Stromal cell of bone marrow (primary cell): Measurements from ENCODE around the gene HERC2.
"Not testable (repeated sequence)": the region's sequence is repeated elsewhere in the genome, so short reads cannot be mapped to it uniquely, and the experiment has no call there.

Experiments
- DNase-seq: peaks from one replicate; pipeline ENCODE4 v3.0.0-alpha.2; 2012; ENCODE audit warnings: low read depth

The HERC2 gene

DNA sequence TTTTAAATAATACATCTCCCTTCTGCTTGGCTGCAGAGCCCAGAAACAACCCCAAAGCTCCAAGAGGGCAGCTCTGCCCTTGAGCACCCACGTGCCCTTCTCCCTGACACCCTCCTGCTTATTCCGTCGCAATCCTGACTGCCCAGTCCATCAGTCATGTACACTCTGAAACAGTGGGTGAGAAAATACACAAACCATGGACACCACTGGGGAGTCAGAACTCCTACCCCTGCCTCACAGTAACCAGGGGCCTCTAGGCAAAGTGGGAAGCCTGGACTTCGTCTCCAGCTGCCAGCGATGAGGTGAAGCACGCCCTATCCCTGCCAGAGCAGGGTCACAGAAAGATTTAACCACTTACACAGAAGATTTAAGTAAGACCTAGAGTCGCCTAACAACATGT lies 40.1 kb downstream of the HERC2 start:
- no peak for DNase-seq

DNA sequence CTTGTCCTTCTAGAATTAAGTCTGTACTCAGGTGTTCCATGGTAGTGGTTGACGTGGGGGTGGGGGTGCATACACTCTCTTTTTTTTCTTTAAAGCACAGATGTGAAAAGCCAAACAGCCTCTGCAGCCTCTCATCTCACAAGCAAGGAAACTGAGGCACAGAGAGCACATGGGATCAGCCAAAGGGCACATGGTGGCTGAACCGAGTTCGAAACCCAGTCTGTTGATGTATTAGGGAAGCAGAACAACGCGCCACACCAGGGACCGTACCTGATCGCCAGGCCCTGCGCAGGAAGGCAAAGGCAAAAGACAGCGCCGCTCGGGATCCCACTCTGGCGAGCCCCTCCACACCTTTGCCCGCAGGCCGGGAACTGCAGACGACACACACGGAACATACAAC lies 47.3 kb downstream of the HERC2 start:
- no peak for DNase-seq

DNA sequence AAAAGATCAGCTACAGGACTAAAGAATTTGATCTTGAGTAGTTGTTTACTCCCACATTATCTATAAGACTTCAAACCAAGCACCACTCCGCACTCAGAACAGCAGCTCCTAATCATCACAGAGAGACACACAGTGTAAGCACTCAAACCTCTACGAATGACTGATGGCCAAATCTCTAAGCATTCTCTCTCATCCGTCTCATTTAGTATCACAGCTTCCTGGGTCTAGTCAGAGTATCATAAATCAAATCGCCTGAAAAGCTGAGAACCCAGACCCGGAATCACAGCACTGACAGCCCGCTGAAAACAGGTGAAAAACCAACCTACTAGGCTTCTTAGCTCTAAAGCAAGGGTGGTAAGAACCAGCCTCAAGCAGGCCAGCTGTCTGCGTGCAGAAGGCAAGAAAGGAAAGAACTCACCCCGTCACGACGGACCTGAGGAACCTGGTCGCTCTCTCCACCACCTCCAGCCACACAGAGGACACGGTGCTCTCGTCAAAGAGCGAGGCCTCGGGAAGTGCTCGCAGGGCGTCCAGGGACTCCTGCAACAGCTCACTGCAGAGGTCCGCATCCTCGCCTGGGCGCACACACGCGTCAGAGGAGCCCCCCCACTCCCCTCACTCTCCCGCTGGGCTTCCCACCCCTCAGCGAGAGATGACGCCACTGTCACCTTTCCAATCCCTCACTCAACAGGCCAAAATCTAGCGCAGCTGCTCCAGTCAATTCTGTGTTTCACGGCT lies 47.9 kb downstream of the HERC2 start:
- no peak for DNase-seq

DNA sequence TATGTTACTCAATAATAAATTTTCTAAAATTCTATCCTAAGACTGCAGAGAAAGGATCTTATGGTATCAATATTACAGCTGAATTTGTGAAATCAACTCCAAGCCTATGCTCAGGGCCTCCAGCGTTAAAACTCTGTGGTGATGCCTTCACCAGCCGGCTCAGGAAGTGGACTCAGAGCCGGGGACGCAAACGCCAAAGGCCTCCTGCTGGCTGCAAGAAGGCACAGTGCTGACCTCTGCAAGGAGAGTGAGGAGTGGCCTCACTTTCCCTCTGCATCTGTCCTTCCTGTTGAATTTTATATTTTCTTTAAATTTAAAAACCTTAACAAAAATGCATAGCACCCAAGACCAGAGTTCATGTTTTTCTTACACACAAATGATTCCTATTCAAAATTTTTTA lies 48.5 kb downstream of the HERC2 start:
- no peak for DNase-seq

DNA sequence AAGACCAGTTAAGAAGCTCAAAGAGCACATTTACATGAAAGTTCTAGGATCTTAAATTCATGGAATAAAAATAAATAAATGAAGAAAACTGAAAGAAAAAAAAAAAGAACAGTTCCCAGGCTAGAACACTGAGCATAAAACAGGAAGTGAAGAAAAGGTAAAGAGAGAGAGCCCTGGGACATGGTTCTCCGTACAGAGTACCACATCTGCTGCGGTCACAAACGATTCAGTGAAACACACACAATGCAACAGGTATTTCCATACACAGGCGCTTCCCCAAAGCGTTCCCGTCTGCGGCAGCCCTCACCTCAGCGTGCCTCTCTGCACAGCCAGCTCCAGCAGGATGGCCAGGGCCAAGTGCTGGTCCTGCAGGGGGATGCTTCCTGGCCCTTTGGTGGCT lies 49.4 kb downstream of the HERC2 start:
- DNase-seq: no peak

DNA sequence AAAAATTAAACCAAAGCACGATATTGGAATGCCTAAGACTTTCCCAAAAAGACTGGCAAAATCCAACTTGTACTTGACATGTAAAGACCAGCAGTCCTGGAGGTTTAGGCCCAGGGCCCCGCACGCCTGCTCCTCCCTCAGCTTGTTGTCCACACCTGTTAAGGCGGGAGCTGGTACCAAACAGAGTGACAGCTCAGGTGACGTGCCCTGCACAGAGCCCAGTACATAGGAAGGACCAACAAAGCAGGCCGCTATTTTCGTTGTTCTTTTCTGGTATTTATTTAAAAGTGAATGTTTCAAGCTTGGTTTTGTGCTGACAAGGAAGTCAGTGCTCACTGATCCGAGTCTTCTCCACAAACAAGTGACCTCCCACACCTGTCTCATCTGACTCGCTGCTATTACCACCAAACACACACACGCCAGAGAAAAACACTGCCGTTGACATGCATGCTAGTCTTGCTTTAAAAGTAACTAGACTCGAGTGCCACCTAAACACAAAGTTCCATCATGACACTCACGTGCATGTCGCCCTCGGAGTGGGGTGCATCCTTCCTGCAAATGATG lies 50.2 kb downstream of the HERC2 start:
- DNase-seq: no peak

DNA sequence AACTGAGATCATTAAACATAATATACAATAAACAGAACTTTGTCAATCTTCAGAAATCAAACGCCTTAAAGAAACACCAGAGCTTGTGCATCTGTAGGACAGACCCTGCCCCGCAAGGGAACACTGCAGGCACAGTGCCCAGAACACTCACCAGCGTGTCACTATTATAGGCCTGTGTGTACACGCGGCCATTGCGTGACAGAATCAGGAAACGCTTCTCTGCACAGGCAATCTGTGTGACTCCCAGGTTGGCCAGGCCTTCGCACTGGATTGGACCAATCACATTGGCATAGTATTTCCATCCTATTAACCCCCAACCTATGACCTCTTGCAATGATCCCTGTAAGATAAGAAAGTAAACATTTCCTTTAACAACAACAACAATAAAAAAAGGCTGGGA lies 52.9 kb downstream of the HERC2 start:
- DNase-seq: no peak

DNA sequence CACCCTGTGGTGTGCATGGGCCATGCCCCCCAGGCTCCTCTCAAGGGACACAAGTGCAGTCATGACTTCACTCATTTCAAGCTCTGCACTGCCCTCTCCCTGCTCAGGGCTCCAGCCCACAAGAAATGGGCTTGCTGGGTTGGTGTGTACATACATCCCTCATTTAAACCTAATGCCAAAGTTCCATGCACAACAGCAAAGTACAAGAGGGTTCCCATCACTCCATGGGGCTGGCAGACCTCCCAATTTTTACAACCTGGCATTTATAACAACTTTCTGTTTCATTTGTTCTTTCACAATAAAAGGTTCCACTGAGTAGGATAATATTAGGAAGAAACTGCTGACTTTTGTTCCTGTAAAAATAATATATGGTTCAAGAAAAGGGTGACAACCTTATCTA lies 54.3 kb downstream of the HERC2 start:
- DNase-seq: no peak

DNA sequence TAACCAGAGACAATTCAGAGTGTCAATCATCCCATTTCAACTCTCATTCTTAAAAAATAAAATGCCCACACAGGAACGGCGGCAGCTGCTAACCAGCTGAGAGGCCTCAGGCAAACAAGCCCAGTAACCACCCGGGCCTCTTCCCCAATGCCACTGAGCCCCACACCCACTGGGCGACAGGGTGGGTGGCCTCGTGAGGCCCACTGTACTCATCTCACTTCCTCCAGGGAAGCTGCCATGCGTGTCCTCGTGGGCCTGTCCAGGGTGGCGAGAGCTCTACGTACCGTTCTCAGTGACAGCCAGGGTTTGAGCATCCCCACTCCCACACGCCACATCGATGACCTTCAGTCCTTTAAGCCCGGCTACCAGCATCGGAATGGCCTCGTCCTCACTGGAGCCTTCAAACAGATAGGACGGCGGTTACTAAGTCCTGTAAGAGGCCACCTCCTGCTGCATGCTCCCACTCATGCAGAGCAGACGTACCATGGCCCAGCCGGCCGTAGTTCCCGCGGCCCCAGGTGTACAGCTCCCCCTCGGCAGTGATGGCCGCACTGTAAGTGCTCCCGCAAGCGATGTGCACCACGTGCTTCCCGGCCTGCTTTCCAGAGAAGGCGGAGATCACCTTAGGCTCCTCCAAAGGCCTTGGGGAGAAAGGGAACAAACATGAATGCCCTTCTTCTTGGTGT lies 56.5 kb downstream of the HERC2 start:
- DNase-seq: no peak

DNA sequence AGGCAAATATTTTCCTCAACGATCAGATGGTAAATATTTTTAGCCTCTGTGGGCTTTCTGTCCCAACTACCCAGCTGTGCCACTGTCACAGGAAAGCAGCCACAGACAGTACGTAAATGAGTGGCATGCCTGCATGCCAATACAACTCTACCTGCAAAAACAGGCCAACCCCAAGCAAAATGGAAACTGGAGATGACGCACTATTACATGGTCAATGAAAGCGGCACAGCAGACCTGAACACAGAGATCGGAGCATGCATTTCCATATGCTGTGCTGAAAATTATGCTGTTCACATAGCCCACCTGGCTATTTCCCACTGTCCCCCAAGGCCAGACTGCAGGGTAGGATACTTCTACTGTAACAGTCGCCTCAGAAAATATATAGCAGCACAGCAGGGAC lies 57.8 kb downstream of the HERC2 start:
- no peak for DNase-seq

DNA sequence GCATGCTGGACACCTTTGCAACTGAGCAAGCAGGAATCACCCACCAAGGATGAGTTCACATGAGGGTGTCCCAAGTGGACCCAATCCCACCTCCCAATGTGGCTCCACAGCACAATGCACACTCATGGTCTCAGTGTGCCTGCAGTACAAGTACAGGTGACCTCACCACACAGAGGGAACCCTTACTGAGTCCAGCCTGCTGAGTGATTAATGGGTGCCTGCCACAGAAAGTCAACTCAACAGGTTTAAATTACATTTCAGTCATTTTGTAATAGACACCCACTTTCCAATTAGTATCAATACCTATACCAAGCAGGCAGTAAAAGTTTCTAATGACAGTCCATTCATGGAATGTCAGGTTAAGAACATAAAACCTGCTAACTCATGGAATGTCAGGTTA lies 59.5 kb downstream of the HERC2 start:
- no peak for DNase-seq

DNA sequence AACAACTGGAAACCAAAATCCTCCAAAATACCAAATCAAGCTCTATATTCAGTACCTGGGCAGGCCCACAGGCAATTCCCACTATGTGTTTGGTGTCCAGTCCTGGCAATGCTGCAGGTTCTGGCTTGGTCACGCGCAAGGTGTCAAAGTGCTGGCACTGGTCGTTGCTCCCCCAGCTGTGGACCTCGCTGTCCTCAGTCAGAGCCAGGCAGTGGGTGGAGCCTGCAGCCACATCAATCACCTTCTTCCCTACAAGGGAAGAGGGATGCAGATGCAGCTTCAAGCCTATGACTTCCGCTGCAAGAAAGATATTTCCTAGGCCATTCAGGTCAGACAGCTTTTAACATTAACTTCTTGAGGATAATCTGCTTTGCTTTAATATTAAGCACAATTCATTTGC lies 61.3 kb downstream of the HERC2 start:
- no peak for DNase-seq

DNA sequence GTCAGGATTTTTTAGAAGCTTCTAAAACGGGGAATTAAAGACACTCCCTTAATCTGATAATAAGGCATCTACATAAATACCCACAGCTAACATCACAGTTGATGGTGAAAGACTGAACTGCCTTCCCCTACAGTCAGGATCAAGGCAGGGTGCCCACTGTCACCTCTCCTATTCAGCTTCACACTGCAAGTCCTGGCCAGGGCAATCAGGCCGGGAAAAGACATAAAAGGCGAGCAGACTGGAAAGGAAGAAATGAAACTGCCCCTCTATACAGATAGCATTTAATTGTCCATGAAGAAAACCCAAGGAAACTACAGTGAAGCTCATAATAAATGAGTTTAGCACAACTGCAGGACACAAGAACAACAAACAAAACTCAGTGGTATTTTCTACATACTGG lies 61.7 kb downstream of the HERC2 start:
- no peak for DNase-seq

DNA sequence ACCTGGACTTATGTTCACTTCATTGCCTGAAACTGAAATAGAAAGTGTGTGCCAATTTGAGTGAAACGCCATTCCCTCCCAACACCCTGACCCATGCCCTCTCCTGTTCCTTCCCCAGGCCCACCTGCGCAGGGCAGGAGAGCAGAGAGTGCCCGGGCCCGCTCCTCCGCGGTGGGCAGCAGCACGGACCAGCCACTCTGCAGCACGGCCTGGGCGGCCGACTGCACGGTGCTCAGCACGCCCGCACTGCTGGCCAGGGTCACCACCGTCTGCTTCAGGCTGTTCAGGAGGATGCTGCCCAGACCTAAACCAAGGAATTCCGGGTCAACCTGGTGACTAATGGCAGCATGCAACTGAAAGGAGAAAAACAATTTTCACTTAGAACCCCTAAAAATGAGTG lies 66.0 kb downstream of the HERC2 start:
- no peak for DNase-seq

DNA sequence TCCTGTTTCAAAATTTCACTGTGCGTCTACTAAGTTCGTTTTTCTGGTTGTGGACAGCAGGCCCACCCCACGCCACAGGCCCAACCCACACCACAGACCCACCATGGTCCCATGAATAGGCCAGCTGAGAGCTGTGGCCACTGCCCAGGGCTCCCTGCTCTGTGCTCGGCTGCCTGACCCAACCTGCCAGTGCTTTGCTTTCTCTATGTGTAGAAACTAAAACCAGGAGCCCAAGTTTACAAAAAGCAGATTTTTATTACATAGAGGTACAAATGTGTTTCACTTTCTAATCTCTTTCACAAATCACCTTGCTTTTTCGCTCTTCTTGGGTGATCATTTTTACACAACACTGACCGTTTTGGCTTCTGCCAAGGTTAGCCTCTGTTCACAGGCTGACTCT lies 69.1 kb downstream of the HERC2 start:
- no peak for DNase-seq

DNA sequence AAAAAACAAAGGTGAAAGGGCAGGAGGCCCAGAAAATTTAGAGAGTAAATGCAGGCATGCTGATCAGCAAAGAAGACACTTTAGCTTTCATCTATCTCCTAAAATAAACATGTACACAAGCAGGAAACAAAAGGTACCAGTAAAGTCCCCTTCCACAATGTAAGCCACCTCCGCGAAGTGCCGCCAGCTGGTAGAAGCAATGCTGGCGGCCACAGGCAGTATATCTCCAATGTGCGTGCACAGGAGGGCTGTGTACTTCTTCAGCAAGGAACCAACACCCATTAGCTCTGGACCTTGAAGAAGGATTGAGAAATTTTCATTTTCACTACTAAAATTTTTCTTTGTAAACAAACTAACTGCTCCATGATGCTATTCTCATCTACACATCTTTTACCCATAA lies 75.4 kb downstream of the HERC2 start:
- no peak for DNase-seq

DNA sequence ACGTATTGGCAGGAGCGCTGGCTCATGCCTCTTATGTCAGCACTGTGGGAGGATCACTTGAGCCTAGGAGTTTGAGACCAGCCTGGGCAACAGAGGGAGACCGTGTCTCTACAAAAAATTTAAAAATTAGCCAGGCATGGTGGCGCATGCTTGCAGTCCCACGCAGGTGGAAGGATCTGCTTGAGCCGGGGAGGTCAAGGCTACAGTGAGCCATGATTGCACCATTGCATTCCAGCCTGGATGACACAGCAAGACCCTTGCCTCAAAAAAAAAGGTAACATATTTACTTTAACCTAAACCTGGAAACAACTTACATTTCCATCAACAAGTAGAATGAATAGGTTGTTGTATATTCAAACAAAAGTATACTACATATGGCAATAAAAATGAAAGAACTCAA lies 78.1 kb downstream of the HERC2 start:
- no peak for DNase-seq

DNA sequence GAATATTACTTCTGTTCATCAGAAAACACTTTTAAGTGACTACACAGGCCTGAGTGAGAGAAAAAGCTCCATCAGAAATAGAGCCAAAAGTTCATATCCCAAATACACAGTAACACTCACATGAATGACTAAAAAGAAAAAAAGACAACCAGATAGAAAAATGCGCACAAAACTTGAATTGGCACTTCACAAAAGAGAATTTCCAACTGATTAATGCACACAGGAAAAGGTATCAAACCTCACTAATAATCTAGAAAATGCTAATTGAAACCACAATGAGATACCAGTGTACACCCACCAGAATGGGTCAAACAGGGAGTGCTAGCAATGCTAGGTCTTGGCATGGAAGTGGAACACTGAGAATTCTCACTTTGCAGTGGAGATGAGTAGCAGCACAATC lies 78.6 kb downstream of the HERC2 start:
- no peak for DNase-seq

DNA sequence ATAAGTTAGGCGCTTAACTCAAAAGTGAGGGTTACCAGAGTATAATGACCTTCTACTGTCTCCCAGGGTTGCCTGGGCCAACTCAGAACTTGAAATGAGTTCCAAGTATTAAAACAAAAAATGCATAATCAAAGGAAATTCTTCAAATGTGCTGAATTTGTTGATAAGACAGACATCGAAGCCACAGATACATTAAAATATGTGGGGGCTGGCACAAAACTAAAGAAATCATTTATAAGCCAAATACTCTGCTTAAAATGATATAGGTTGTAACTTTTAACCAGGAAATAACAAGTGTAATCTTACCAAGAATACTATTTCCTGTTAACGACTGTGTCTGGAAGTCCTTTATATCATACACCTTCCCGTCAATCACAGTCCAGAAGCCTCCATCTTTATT lies 83.7 kb downstream of the HERC2 start:
- not testable (repeated sequence) for DNase-seq

DNA sequence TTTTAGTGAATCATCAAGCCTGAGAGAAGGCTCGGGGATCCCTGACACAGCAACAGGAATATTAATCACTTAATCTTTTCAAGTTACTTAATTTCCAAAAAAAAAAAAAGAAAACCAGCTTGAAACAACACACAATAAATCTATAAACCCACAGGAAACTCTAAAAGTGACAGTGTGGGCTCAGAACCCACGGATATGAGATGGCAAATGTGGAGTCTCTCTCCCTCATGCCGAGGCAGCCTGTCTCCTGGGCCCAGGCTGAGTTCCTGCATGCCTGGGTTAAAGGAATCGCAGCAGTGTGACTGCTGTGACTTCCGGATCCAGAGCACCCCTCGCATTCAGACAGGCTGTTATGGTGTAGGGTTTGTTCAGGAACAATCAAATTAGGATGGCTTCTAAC lies 90.2 kb downstream of the HERC2 start:
- DNase-seq: not testable (repeated sequence)

DNA sequence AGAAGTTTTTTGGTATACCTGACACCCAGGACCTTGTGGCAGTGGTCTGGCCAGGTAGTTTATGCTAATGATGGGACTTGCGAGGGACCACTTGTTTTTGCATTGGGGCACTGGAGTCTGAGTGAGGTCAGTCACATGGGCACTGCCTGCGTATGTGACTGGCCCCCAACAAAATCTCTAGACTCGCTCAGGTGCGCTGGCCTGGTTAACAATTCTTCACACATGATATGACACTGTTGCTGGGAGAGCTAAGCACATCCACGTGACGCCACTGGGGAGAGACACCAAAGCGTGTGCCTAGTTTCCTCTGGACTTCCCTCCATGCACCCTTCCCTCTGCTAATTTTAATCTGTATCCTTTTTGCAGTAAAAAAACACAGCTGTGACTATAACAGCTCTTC lies 90.6 kb downstream of the HERC2 start:
- DNase-seq: not testable (repeated sequence)

DNA sequence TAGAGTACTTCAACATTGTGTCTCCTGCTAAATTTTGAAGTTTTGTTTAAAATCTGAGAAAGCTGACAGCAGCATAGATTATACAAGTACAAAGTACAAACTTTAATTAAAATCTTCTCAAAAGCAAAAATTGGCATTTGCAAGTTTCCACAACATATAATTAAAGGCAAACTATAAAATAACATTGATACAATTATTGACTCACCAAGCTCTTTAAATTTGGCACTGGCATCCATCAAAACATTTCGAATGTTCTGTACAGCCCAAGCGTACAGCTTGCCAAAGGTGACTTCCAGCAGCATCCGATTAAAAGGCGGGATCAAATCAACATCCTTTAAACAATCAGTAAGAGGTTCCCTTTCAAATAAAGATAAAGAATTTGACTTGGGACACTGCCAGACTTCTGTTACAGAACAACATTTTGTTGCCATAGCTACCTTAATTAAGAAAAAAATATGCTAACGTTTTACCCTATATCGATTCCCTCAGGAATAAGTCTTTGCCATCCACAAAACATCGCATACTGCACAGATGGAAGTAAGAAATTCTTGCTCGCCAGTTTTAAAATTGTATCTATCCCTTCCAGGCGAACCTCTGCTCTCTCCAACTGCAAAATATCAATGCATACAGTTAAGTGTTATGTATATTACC lies 92.9 kb downstream of the HERC2 start:
- DNase-seq: not testable (repeated sequence)

DNA sequence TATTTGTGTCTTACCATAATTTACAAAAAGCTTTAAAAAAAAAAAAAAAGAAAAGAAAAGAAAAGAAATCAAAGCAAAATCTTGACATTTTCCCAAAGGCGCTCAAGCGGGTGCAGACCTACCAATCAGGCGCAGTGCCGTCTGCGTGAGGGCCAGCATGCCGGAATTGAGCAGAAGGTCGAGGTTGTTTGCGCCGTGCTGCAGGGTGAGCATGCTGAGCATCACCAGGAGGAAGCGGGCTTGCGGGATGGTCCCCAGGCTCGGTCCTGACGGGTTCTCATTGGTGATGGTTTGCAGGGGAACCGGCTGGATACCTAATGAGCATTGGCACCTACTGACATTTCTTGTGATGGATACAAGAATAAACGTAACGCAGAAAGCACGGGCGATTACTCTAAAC lies 93.9 kb downstream of the HERC2 start:
- DNase-seq: no peak
